ENCODE measurements around the gene CHST1.

Gene CHST1

GRCh38 chr11:45603946-45604682 lies 61.3 kb downstream of the CHST1 start:
- no peak for DNase-seq

DNA sequence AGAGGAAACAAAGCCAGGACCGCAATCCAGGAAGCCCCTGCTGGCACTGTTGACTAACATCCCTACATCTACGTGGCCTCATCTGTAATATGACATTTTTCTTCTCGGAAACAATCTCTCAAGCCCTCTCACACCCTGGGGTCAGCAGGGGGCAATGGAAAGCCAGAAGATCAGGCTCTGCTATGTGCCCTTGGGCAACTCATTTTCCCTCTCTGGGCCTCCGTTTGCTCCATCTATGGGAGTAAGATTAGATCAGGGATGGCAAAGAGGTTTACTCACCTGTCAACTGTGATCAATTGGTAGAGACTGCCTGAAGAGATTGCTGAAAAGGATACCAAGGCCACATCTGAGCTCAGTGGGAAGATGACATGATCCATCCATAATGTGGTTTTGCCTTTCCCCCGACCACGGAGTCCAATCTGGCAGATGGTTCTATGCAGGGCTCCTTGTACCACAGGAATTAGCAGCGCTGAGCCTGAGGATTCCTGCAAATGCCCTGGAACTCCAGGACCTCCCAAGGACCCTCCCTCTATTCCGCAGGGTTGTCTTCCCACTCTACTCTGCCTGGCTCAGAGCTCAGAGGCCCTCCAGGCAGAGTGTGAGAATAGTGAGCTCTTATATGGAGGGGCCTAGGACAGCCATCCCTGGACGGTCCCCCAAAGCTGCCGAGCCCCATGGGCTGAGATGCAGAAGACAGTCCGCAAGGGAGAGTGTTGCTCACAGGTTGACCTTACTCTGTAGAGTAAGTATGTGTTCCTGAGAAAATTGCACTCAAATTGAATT lies 66.1 kb downstream of the CHST1 start:
- DNase-seq = no peak

All from inflammatory macrophage treated with lipopolysaccharide for 1 hour (primary cell).